SK-MEL-5 (cell line): ENCODE results near the gene VPS37D. TPM values are rescaled to one million over a fixed set of nuclear protein-coding genes. Genes with fewer than 3 reads are reported as not detected.
"Not testable (repeated sequence)": the region's sequence is repeated elsewhere in the genome, so short reads cannot be mapped to it uniquely, and the experiment has no call there.

Source experiments
- DNase-seq: peaks from one replicate; pipeline ENCODE4 v3.0.0-alpha.2; 2016; ENCODE audit warnings: low read depth, low spot score
- in situ Hi-C: cut with HindIII; loops from 2 replicates; pipeline ENCODE4 v1.10.0; 2016; ENCODE audit warnings: low sequenced_read_pairs, high pct_unique_total_duplicates, low pct_unique_long_range_greater_than_20kb
- total RNA-seq: library from RNA; depleted of rRNA; stranded (reverse); fragments of >200 nt; shearing (Covaris generic); gene quantifications from 2 replicates; pipeline ENCODE4 v1.2.3, GENCODE V29; 2014

Gene VPS37D
- total RNA-seq, 1 experiment from 2014 or later = 4.6 TPM

GRCh38 chr7:73669858-73670385 is 2.3 kb downstream of the VPS37D start:
- no peak for DNase-seq
- in situ Hi-C loops = no loop called here

- in situ Hi-C loops = no loop called here
- DNase-seq = no peak
Measured at GRCh38 chr7:73671322-73671661, 3.7 kb downstream of the VPS37D start.

- in situ Hi-C loops = no loop called here
- DNase-seq = no peak
Measured at GRCh38 chr7:73671857-73672445, 4.3 kb downstream of the VPS37D start.

GRCh38 chr7:73674468-73675124 is 7.0 kb downstream of the VPS37D start:
- in situ Hi-C loops = no loop called here
- no peak for DNase-seq

- in situ Hi-C loops = not testable (repeated sequence)
Measured at GRCh38 chr7:73676062-73676461, 8.4 kb downstream of the VPS37D start.

GRCh38 chr7:73678862-73679261 is 11.2 kb downstream of the VPS37D start:
- in situ Hi-C loops = no loop called here
- no peak for DNase-seq

More at GRCh38 chr7:73676062-73676461, 8.4 kb downstream of the VPS37D start:
- not testable (repeated sequence) for DNase-seq

- in situ Hi-C loops = no loop called here
Measured at GRCh38 chr7:73679709-73680108, 12.1 kb downstream of the VPS37D start.

GRCh38 chr7:73680501-73680900 is 12.9 kb downstream of the VPS37D start:
- DNase-seq = no peak
- in situ Hi-C loops = no loop called here

More at GRCh38 chr7:73679709-73680108, 12.1 kb downstream of the VPS37D start:
- no peak for DNase-seq

- in situ Hi-C loops = no loop called here
- no peak for DNase-seq
Measured at GRCh38 chr7:73681031-73681430, 13.4 kb downstream of the VPS37D start.

- DNase-seq = no peak
- in situ Hi-C loops = no loop called here
Measured at GRCh38 chr7:73682745-73683055, 15.1 kb downstream of the VPS37D start.

- DNase-seq = peak; percentile 98
- in situ Hi-C loops = no loop called here
Measured at GRCh38 chr7:73683056-73683787, 15.6 kb downstream of the VPS37D start, which contains the start of the genes BUD23 and DNAJC30. TSS of gene BUD23 (plus strand) at chr7:73683597. CDS start at chr7:73683626, 29 bp downstream. TSS of gene DNAJC30 (minus strand) at chr7:73683453. CDS start at chr7:73683423, 30 bp downstream.

- in situ Hi-C loops = no loop called here
- no peak for DNase-seq
Measured at GRCh38 chr7:73683788-73684693, 16.4 kb downstream of the VPS37D start.

GRCh38 chr7:73685311-73685710 is 17.7 kb downstream of the VPS37D start:
- in situ Hi-C loops = no loop called here
- DNase-seq = no peak

GRCh38 chr7:73688288-73688687 is 20.7 kb downstream of the VPS37D start:
- in situ Hi-C loops = no loop called here
- no peak for DNase-seq

GRCh38 chr7:73690646-73691045 is 23.0 kb downstream of the VPS37D start:
- DNase-seq = no peak
- in situ Hi-C loops = no loop called here

GRCh38 chr7:73696372-73696771 is 28.7 kb downstream of the VPS37D start:
- no peak for DNase-seq
- in situ Hi-C loops = no loop called here

- DNase-seq = no peak
- in situ Hi-C loops = no loop called here
Measured at GRCh38 chr7:73698410-73698809, 30.8 kb downstream of the VPS37D start.
